WTC11 (cell line): ENCODE data around the gene GRIFIN. TPM values are rescaled to one million over a fixed set of nuclear protein-coding genes. Genes with fewer than 3 reads are reported as not detected.

Experiments used
- ATAC-seq: fragments of 200-7000 bp; cut with Tn5 transposase; 2 replicates; pipeline ENCODE4 v1.10.0; 2021; ENCODE audit warnings: mild to moderate bottlenecking, moderate library complexity
- CTCF ChIA-PET: fragments of 300-600 bp; sonication (Branson Sonifier 250); formaldehyde crosslinking; loops from one replicate; lab custom pipeline; 2021; ENCODE audit warnings: antibody characterized with exemption; lab: Charles Lee
- POLR2A ChIA-PET: fragments of 350-600 bp; sonication (Branson Sonifier 250); formaldehyde crosslinking; loops from one replicate; lab custom pipeline; 2021; ENCODE audit warnings: antibody characterized with exemption; lab: Charles Lee
- DNase-seq: peaks from one replicate; pipeline ENCODE4 v3.0.0; 2021; ENCODE audit warnings: low spot score
- H3K27ac Mint-ChIP-seq: 2 replicates; pipeline ENCODE4 v1.8.0; 2021; ENCODE audit warnings: mixed read lengths
- H3K27me3 Mint-ChIP-seq: 2 replicates; pipeline ENCODE4 v1.8.0; 2021; ENCODE audit warnings: low read depth, mild to moderate bottlenecking, moderate library complexity, mixed read lengths
- H3K36me3 Mint-ChIP-seq: 2 replicates; pipeline ENCODE4 v1.8.0; 2021; ENCODE audit warnings: mixed read lengths
- H3K4me1 Mint-ChIP-seq: 2 replicates; pipeline ENCODE4 v1.8.0; 2022; ENCODE audit warnings: mixed read lengths
- H3K4me3 Mint-ChIP-seq: 2 replicates; pipeline ENCODE4 v1.8.0; 2021; ENCODE audit warnings: mild to moderate bottlenecking, moderate library complexity, mixed read lengths
- H3K9me3 Mint-ChIP-seq: 2 replicates; pipeline ENCODE4 v1.8.0; 2021; ENCODE audit warnings: mixed read lengths
- CREB1 ChIP-seq: sonication (generic); formaldehyde crosslinking; IDR thresholded peaks from 2 replicates; pipeline ENCODE4 v1.8.0; 2023; ENCODE audit warnings: mild to moderate bottlenecking, missing genetic modification reagents
- ELF4 ChIP-seq: sonication (generic); formaldehyde crosslinking; IDR thresholded peaks from 2 replicates; pipeline ENCODE4 v1.8.1; 2022; ENCODE audit warnings: low read depth, mild to moderate bottlenecking, moderate library complexity, missing genetic modification reagents
- EMX1 ChIP-seq: fragments of 250-450 bp; sonication (Bioruptor Pico); IDR thresholded peaks from 2 replicates; pipeline ENCODE4 v1.8.0; 2021; ENCODE audit warnings: mild to moderate bottlenecking
- FOXP1 ChIP-seq: sonication (generic); formaldehyde crosslinking; IDR thresholded peaks from 2 replicates; pipeline ENCODE4 v1.8.0; 2022; ENCODE audit warnings: missing genetic modification reagents, mild to moderate bottlenecking, moderate library complexity, borderline replicate concordance
- GTF2I ChIP-seq: fragments of 250-450 bp; sonication (Bioruptor Pico); conservative IDR thresholded peaks from 2 replicates; pipeline ENCODE4 v1.4.0; 2021; ENCODE audit warnings: mild to moderate bottlenecking
- IRF2 ChIP-seq: sonication (generic); formaldehyde crosslinking; IDR thresholded peaks from 2 replicates; pipeline ENCODE4 v1.8.0; 2022; ENCODE audit warnings: low read depth, missing genetic modification reagents, borderline replicate concordance
- NR3C1 ChIP-seq: sonication (generic); formaldehyde crosslinking; conservative IDR thresholded peaks from 2 replicates; pipeline ENCODE4 v1.8.1; 2023; ENCODE audit warnings: low read depth, mild to moderate bottlenecking, missing genetic modification reagents
- RELA ChIP-seq: sonication (generic); formaldehyde crosslinking; IDR thresholded peaks from 2 replicates; pipeline ENCODE4 v1.8.1; 2022; ENCODE audit warnings: missing genetic modification reagents, mild to moderate bottlenecking, borderline replicate concordance
- RORB ChIP-seq: fragments of 250-450 bp; sonication (Bioruptor Pico); IDR thresholded peaks from 2 replicates; pipeline ENCODE4 v1.9.0; 2021; ENCODE audit warnings: mild to moderate bottlenecking
- ZBTB21 ChIP-seq: sonication (generic); formaldehyde crosslinking; IDR thresholded peaks from 2 replicates; pipeline ENCODE4 v1.8.1; 2023; ENCODE audit warnings: mild to moderate bottlenecking, missing genetic modification reagents, borderline replicate concordance
- total RNA-seq: library from RNA; stranded (reverse); gene quantifications from 3 replicates; pipeline ENCODE4 v1.2.3, GENCODE V29; 2021
- TF ChIP-seq, protein P1 (sequence below): sonication (generic); formaldehyde crosslinking; IDR thresholded peaks from 2 replicates; pipeline ENCODE4 v1.8.0; 2022; ENCODE audit warnings: missing genetic modification reagents
- TF ChIP-seq, protein P2 (sequence below): sonication (generic); formaldehyde crosslinking; IDR thresholded peaks from 2 replicates; pipeline ENCODE4 v1.8.1; 2022; ENCODE audit warnings: missing genetic modification reagents, borderline replicate concordance
- TF ChIP-seq, protein P3 (sequence below): fragments of 250-450 bp; sonication (Bioruptor Pico); IDR thresholded peaks from 2 replicates; pipeline ENCODE4 v1.9.0; 2021; ENCODE audit warnings: mild to moderate bottlenecking, borderline replicate concordance
- TF ChIP-seq, protein P4 (sequence below): sonication (generic); formaldehyde crosslinking; IDR thresholded peaks from 2 replicates; pipeline ENCODE4 v1.8.0; 2022; ENCODE audit warnings: mild to moderate bottlenecking, missing genetic modification reagents
- TF ChIP-seq, protein P5 (sequence below): sonication (generic); formaldehyde crosslinking; IDR thresholded peaks from 2 replicates; pipeline ENCODE4 v1.8.0; 2022; ENCODE audit warnings: mild to moderate bottlenecking, missing genetic modification reagents
- TF ChIP-seq, protein P6 (sequence below): sonication (generic); formaldehyde crosslinking; conservative IDR thresholded peaks from 2 replicates; pipeline ENCODE4 v1.8.1; 2022; ENCODE audit warnings: mild to moderate bottlenecking, missing genetic modification reagents
- TF ChIP-seq, protein P7 (sequence below): sonication (generic); formaldehyde crosslinking; IDR thresholded peaks from 2 replicates; pipeline ENCODE4 v1.8.0; 2023; ENCODE audit warnings: missing genetic modification reagents
- TF ChIP-seq, protein P8 (sequence below): sonication (generic); formaldehyde crosslinking; IDR thresholded peaks from 2 replicates; pipeline ENCODE4 v1.8.1; 2022; ENCODE audit warnings: mild to moderate bottlenecking, missing genetic modification reagents, moderate library complexity, borderline replicate concordance
- TF ChIP-seq, protein P9 (sequence below): fragments of 250-450 bp; sonication (Bioruptor Pico); IDR thresholded peaks from 2 replicates; pipeline ENCODE4 v1.9.0; 2021; ENCODE audit warnings: mild to moderate bottlenecking

GRIFIN gene
- total RNA-seq, 1 experiment from 2014 or later, result not detected

DNA sequence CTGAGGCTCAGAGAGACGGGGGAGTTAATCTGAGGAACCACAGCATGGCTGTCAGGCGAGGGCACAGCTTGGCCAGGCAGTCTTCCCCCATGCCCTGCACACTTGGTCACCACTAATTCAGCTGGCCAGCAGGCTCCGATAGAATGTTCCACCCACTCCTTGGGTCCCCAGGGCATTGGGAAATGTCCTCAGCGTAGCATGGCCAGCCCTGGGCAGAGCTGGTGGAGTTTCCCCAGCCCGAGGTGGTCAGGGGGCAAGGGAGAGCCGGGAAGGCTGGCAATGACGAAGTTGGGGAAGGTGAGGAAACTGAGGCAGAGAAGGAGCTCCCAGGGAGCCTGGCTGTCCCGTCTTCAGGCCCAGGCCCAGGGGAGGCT, 12.1 kb upstream of the GRIFIN start (continued):
- TF ChIP-seq, protein P1, sequence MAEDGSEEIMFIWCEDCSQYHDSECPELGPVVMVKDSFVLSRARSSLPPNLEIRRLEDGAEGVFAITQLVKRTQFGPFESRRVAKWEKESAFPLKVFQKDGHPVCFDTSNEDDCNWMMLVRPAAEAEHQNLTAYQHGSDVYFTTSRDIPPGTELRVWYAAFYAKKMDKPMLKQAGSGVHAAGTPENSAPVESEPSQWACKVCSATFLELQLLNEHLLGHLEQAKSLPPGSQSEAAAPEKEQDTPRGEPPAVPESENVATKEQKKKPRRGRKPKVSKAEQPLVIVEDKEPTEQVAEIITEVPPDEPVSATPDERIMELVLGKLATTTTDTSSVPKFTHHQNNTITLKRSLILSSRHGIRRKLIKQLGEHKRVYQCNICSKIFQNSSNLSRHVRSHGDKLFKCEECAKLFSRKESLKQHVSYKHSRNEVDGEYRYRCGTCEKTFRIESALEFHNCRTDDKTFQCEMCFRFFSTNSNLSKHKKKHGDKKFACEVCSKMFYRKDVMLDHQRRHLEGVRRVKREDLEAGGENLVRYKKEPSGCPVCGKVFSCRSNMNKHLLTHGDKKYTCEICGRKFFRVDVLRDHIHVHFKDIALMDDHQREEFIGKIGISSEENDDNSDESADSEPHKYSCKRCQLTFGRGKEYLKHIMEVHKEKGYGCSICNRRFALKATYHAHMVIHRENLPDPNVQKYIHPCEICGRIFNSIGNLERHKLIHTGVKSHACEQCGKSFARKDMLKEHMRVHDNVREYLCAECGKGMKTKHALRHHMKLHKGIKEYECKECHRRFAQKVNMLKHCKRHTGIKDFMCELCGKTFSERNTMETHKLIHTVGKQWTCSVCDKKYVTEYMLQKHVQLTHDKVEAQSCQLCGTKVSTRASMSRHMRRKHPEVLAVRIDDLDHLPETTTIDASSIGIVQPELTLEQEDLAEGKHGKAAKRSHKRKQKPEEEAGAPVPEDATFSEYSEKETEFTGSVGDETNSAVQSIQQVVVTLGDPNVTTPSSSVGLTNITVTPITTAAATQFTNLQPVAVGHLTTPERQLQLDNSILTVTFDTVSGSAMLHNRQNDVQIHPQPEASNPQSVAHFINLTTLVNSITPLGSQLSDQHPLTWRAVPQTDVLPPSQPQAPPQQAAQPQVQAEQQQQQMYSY (CRISPR knock-in tag), result no peak
- TF ChIP-seq RORB (CRISPR knock-in tag), result no peak
- TF ChIP-seq, protein P2, sequence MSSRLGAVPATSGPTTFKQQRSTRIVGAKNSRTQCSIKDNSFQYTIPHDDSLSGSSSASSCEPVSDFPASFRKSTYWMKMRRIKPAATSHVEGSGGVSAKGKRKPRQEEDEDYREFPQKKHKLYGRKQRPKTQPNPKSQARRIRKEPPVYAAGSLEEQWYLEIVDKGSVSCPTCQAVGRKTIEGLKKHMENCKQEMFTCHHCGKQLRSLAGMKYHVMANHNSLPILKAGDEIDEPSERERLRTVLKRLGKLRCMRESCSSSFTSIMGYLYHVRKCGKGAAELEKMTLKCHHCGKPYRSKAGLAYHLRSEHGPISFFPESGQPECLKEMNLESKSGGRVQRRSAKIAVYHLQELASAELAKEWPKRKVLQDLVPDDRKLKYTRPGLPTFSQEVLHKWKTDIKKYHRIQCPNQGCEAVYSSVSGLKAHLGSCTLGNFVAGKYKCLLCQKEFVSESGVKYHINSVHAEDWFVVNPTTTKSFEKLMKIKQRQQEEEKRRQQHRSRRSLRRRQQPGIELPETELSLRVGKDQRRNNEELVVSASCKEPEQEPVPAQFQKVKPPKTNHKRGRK (CRISPR knock-in tag), result no peak

DNA sequence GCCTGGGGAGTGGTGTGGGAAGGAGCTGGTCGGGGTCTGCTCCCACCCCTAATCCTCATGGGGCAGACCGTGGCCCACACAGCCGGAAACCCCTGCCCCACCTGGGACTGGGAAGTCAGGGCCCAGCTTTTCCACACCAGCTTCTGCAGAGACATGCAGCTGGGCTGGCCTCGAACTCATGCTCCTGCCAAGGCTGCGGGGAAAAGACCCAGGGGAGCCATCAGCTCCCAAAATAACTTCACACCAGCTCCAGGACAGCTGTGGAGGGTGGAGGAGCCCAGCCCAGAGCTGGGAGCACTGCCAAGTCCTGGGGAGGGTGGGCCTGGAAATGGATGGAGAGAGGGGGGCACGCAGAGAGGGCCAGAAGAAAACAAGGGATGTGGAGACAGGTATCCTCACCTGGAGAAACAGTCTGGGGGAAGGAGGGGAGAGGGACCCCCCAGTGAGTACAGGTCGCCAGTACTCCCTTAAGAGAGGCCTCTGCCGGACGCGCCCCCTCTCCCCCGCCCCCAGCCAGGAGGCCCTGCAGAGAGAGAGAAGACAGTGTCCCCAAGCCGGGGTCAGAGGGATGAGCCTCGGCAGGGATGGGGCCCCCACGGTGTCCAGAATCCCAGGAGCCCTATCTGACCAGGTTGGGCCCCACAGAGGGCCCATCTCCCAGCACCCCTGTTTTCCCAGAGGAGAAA, 11.5 kb upstream of the GRIFIN start:
- H3K36me3 Mint-ChIP-seq, result no peaks in the 10 kb centered on the region
- ATAC-seq (no peak), DNase-seq (no peak)
- H3K27me3 Mint-ChIP-seq, result no peaks in the 10 kb centered on the region
- peaks cover 14% of the 10 kb centered on the region for H3K9me3 Mint-ChIP-seq
- no peaks in the 10 kb centered on the region for H3K4me1 Mint-ChIP-seq
- no peak overlapping the region for H3K4me3 Mint-ChIP-seq
- H3K27ac Mint-ChIP-seq, result no peak overlapping the region
- TF ChIP-seq, protein P3, sequence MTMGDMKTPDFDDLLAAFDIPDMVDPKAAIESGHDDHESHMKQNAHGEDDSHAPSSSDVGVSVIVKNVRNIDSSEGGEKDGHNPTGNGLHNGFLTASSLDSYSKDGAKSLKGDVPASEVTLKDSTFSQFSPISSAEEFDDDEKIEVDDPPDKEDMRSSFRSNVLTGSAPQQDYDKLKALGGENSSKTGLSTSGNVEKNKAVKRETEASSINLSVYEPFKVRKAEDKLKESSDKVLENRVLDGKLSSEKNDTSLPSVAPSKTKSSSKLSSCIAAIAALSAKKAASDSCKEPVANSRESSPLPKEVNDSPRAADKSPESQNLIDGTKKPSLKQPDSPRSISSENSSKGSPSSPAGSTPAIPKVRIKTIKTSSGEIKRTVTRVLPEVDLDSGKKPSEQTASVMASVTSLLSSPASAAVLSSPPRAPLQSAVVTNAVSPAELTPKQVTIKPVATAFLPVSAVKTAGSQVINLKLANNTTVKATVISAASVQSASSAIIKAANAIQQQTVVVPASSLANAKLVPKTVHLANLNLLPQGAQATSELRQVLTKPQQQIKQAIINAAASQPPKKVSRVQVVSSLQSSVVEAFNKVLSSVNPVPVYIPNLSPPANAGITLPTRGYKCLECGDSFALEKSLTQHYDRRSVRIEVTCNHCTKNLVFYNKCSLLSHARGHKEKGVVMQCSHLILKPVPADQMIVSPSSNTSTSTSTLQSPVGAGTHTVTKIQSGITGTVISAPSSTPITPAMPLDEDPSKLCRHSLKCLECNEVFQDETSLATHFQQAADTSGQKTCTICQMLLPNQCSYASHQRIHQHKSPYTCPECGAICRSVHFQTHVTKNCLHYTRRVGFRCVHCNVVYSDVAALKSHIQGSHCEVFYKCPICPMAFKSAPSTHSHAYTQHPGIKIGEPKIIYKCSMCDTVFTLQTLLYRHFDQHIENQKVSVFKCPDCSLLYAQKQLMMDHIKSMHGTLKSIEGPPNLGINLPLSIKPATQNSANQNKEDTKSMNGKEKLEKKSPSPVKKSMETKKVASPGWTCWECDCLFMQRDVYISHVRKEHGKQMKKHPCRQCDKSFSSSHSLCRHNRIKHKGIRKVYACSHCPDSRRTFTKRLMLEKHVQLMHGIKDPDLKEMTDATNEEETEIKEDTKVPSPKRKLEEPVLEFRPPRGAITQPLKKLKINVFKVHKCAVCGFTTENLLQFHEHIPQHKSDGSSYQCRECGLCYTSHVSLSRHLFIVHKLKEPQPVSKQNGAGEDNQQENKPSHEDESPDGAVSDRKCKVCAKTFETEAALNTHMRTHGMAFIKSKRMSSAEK (CRISPR knock-in tag), result no peak
- TF ChIP-seq GTF2I (CRISPR knock-in tag), result no peak
- TF ChIP-seq NR3C1, result no peak
- ChIA-PET POLR2A (no interaction called here), CTCF (interaction anchor here (0.6 to 2.2 kb wide), 3 partner anchors 19 to 304 kb away, joined by 3 to 8 read pairs (median 5); no protein-coding TSS in a partner anchor)

DNA sequence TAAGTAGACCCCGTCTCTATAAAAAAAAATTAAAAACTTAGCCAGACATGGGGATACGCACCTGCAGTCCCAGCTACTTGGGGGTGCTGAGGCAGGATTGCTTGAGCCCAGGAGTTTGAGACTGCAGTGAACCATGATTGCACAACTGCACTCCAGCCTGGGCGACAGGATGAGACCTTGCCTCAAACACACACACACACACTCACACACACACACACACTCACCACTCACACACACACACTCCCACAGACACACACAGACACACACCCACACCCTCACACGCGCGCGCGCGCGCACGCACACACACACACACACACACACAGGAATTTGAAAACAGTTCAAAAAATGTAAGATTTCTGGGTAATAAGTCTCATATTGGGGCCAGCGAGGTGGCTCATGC, 8.7 kb upstream of the GRIFIN start:
- ChIA-PET POLR2A (no interaction called here), CTCF (interaction anchor here (2.8 kb wide), 1 partner anchor 16 kb away, joined by 19 read pairs; no protein-coding TSS in a partner anchor)
- H3K27ac Mint-ChIP-seq, result no peak overlapping the region
- TF ChIP-seq, protein P4, sequence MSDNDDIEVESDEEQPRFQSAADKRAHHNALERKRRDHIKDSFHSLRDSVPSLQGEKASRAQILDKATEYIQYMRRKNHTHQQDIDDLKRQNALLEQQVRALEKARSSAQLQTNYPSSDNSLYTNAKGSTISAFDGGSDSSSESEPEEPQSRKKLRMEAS (CRISPR knock-in tag), result no peak
- TF ChIP-seq ZBTB21 (CRISPR knock-in tag), result no peak
- TF ChIP-seq IRF2 (CRISPR knock-in tag), result no peak
- no peak for TF ChIP-seq RORB (CRISPR knock-in tag)
- TF ChIP-seq, protein P5, sequence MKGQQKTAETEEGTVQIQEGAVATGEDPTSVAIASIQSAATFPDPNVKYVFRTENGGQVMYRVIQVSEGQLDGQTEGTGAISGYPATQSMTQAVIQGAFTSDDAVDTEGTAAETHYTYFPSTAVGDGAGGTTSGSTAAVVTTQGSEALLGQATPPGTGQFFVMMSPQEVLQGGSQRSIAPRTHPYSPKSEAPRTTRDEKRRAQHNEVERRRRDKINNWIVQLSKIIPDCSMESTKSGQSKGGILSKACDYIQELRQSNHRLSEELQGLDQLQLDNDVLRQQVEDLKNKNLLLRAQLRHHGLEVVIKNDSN (CRISPR knock-in tag), result no peak
- no peak for TF ChIP-seq CREB1 (CRISPR knock-in tag)
- no peak for TF ChIP-seq EMX1 (CRISPR knock-in tag)
- TF ChIP-seq, protein P6, sequence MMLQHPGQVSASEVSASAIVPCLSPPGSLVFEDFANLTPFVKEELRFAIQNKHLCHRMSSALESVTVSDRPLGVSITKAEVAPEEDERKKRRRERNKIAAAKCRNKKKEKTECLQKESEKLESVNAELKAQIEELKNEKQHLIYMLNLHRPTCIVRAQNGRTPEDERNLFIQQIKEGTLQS, result no peak
- TF ChIP-seq, protein P7, sequence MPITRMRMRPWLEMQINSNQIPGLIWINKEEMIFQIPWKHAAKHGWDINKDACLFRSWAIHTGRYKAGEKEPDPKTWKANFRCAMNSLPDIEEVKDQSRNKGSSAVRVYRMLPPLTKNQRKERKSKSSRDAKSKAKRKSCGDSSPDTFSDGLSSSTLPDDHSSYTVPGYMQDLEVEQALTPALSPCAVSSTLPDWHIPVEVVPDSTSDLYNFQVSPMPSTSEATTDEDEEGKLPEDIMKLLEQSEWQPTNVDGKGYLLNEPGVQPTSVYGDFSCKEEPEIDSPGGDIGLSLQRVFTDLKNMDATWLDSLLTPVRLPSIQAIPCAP (CRISPR knock-in tag), result no peak
- TF ChIP-seq, protein P8, sequence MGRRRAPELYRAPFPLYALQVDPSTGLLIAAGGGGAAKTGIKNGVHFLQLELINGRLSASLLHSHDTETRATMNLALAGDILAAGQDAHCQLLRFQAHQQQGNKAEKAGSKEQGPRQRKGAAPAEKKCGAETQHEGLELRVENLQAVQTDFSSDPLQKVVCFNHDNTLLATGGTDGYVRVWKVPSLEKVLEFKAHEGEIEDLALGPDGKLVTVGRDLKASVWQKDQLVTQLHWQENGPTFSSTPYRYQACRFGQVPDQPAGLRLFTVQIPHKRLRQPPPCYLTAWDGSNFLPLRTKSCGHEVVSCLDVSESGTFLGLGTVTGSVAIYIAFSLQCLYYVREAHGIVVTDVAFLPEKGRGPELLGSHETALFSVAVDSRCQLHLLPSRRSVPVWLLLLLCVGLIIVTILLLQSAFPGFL (CRISPR knock-in tag), result no peak
- TF ChIP-seq, protein P9, sequence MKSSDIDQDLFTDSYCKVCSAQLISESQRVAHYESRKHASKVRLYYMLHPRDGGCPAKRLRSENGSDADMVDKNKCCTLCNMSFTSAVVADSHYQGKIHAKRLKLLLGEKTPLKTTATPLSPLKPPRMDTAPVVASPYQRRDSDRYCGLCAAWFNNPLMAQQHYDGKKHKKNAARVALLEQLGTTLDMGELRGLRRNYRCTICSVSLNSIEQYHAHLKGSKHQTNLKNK (CRISPR knock-in tag), result no peak
- TF ChIP-seq RELA, result no peak
- TF ChIP-seq FOXP1, result no peak
- no peak for TF ChIP-seq ELF4 (CRISPR knock-in tag)

More for the DNA sequence above, 8.7 kb upstream of the GRIFIN start:
- H3K4me1 Mint-ChIP-seq, result no peaks in the 10 kb centered on the region
- ATAC-seq, result no peak
- H3K4me3 Mint-ChIP-seq, result no peak overlapping the region
- no peaks in the 10 kb centered on the region for H3K36me3 Mint-ChIP-seq
- H3K27me3 Mint-ChIP-seq, result no peaks in the 10 kb centered on the region
- no peak for DNase-seq
- peaks cover 7% of the 10 kb centered on the region; the same call in 1 of the 2 replicates for H3K9me3 Mint-ChIP-seq
